HUES64 (cell line): ENCODE data around the gene MBLAC2.

ENCODE experiments used
- H3K27ac ChIP-seq: 2 replicates; pipeline ENCODE4 v1.7.0; 2013; ENCODE audit warnings: low read depth, low read length, inconsistent platforms
- H3K27me3 ChIP-seq: 2 replicates; pipeline ENCODE4 v1.6.1; 2013; ENCODE audit warnings: mild to moderate bottlenecking, low read length; ENCODE audit not compliant: insufficient read depth
- H3K36me3 ChIP-seq: 2 replicates; pipeline ENCODE4 v1.6.1; 2013; ENCODE audit warnings: mild to moderate bottlenecking, low read length; ENCODE audit not compliant: insufficient read depth
- H3K4me1 ChIP-seq: 2 replicates; pipeline ENCODE4 v1.6.1; 2013; ENCODE audit warnings: mild to moderate bottlenecking, low read length, moderate library complexity; ENCODE audit not compliant: insufficient read depth
- H3K4me3 ChIP-seq: 2 replicates; pipeline ENCODE4 v1.5.1; 2013; ENCODE audit warnings: mild to moderate bottlenecking, low read length, moderate library complexity
- H3K9ac ChIP-seq: 2 replicates; pipeline ENCODE4 v1.6.1; 2013; ENCODE audit warnings: mild to moderate bottlenecking, low read depth, low read length
- H3K9me3 ChIP-seq: 2 replicates; pipeline ENCODE4 v1.6.1; 2013; ENCODE audit warnings: low read depth, low read length; ENCODE audit not compliant: insufficient read depth
- WGBS: fragments of 150-250, 120-280 bp; methylation state at CpG from one replicate; pipeline ENCODE4 v1.1.7; 2013; ENCODE audit warnings: missing lambda C conversion rate; 5-methylcytosine and 5-hydroxymethylcytosine counted together

The MBLAC2 gene

DNA sequence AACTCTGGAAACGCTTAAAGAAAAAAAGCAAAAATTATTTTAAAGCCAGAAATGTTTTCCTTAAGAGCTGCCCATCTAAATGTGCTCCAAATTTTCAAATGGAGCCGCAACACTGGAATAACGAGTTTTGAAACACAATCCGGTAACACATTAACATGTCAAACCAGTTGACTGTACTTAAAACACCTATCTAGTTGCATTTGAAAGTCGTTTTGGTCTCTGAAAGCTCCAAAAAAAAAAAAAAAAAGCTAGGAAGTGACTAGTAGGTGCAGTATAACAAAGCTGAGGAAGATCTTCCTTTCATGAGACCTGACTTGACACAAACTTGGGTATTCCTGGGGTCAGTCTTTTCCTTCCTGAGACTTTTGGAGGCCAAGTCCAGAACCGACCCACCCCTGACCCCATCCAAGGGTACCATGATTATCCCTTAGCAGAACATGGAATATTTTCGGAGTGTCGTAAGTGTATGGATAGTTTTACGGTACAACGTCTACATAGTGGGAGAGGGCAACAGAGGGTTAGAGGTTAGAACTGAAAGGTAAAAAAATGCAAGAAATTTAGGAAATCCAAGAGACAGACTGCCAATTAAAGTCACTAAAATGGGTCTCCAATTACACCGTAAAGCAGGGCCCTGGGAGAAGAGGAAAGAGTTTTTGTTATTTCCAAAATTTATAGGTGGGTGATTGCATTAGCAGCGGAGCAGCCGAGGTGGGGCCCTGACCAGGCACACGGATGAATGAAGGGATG is 65.8 kb downstream of the MBLAC2 start:
- peaks cover 36% of the 10 kb centered on the region for H3K36me3 ChIP-seq
- H3K27me3 ChIP-seq: no peaks in the 10 kb centered on the region
- WGBS: 10% methylated on average over 14 of the region's 14 CpGs
- peaks cover 35% of the 10 kb centered on the region for H3K4me1 ChIP-seq
- peak overlapping the region; percentile 97 for H3K27ac ChIP-seq
- peak overlapping the region; percentile 94 for H3K4me3 ChIP-seq
- no peaks in the 10 kb centered on the region for H3K9me3 ChIP-seq
- peak overlapping the region; percentile 96 for H3K9ac ChIP-seq
